ENCODE results near the gene AAK1.
"Not testable (repeated sequence)": the region's sequence is repeated elsewhere in the genome, so short reads cannot be mapped to it uniquely, and the experiment has no call there.

Gene AAK1

GRCh38 chr2:69623236-69623635, 20.3 kb downstream of the AAK1 start:
- DNase-seq = no peak

- DNase-seq = not testable (repeated sequence)
Observed at GRCh38 chr2:69622805-69623204, 20.7 kb downstream of the AAK1 start.

GRCh38 chr2:69622017-69622540, 21.5 kb downstream of the AAK1 start:
- DNase-seq = not testable (repeated sequence)

- no peak for DNase-seq
Observed at GRCh38 chr2:69621440-69621839, 22.1 kb downstream of the AAK1 start.

GRCh38 chr2:69620870-69621269, 22.7 kb downstream of the AAK1 start:
- no peak for DNase-seq

- no peak for DNase-seq
Observed at GRCh38 chr2:69619725-69620124, 23.8 kb downstream of the AAK1 start.

GRCh38 chr2:69618362-69618761, 25.2 kb downstream of the AAK1 start:
- DNase-seq = no peak

- DNase-seq = no peak
Observed at GRCh38 chr2:69617744-69618143, 25.8 kb downstream of the AAK1 start.

- DNase-seq = no peak
Observed at GRCh38 chr2:69616755-69617154, 26.8 kb downstream of the AAK1 start.

- no peak for DNase-seq
Observed at GRCh38 chr2:69615969-69616368, 27.6 kb downstream of the AAK1 start.

- DNase-seq = no peak
Observed at GRCh38 chr2:69615078-69615625, 28.4 kb downstream of the AAK1 start.

- DNase-seq = no peak
Observed at GRCh38 chr2:69612707-69613106, 30.8 kb downstream of the AAK1 start.

- DNase-seq = no peak
Observed at GRCh38 chr2:69612200-69612599, 31.3 kb downstream of the AAK1 start.

- no peak for DNase-seq
Observed at GRCh38 chr2:69608109-69608508, 35.4 kb downstream of the AAK1 start.

GRCh38 chr2:69606771-69607170, 36.8 kb downstream of the AAK1 start:
- not testable (repeated sequence) for DNase-seq

- DNase-seq = no peak
Observed at GRCh38 chr2:69605284-69605683, 38.3 kb downstream of the AAK1 start.

- no peak for DNase-seq
Observed at GRCh38 chr2:69604836-69605235, 38.7 kb downstream of the AAK1 start.

GRCh38 chr2:69604026-69604678, 39.4 kb downstream of the AAK1 start:
- no peak for DNase-seq

GRCh38 chr2:69603146-69603743, 40.3 kb downstream of the AAK1 start:
- no peak for DNase-seq

GRCh38 chr2:69601179-69601612, 42.3 kb downstream of the AAK1 start:
- no peak for DNase-seq

- DNase-seq = no peak
Observed at GRCh38 chr2:69600425-69600824, 43.1 kb downstream of the AAK1 start.

- no peak for DNase-seq
Observed at GRCh38 chr2:69597843-69598610, 45.5 kb downstream of the AAK1 start.

GRCh38 chr2:69597105-69597504, 46.4 kb downstream of the AAK1 start:
- DNase-seq = no peak

GRCh38 chr2:69594341-69594740, 49.2 kb downstream of the AAK1 start:
- DNase-seq = no peak

All from NCI-H1048 (cell line).